SIG-M5 treated with dmso at 0.1 percent for 504 hours (cell line): Measurements from ENCODE around the gene IKZF3.
"Not testable (repeated sequence)": the region's sequence is repeated elsewhere in the genome, so short reads cannot be mapped to it uniquely, and the experiment has no call there.

ENCODE experiments used
- DNase-seq: peaks from one replicate; lab custom pipeline; 2025; ENCODE audit not compliant: unreplicated experiment; lab: John Stamatoyannopoulos, UW

IKZF3 gene

DNA sequence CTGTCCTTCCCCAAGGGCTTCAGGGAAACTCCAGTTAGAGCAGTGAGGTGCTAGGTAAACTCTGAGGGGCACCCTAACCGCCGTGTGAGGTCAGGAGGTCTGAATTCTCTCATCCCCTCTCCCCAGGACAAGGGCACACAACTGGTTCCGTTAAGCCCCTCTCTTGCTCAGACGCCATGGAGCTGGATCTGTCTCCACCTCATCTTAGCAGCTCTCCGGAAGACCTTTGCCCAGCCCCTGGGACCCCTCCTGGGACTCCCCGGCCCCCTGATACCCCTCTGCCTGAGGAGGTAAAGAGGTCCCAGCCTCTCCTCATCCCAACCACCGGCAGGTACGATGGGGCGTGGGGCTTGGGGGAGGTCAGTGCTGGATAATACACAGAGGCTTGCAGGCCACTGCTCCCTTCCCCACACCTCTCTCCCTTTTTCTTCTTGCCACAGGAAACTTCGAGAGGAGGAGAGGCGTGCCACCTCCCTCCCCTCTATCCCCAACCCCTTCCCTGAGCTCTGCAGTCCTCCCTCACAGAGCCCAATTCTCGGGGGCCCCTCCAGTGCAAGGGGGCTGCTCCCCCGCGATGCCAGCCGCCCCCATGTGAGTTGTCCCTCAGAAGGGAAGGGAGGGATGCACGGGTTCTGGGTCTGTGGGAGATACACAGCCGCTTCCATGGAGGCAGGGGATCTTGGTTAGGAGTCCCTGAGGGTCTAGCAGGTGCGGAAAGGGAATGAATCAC lies 121.8 kb downstream of the IKZF3 start:
- DNase-seq, result no peak

DNA sequence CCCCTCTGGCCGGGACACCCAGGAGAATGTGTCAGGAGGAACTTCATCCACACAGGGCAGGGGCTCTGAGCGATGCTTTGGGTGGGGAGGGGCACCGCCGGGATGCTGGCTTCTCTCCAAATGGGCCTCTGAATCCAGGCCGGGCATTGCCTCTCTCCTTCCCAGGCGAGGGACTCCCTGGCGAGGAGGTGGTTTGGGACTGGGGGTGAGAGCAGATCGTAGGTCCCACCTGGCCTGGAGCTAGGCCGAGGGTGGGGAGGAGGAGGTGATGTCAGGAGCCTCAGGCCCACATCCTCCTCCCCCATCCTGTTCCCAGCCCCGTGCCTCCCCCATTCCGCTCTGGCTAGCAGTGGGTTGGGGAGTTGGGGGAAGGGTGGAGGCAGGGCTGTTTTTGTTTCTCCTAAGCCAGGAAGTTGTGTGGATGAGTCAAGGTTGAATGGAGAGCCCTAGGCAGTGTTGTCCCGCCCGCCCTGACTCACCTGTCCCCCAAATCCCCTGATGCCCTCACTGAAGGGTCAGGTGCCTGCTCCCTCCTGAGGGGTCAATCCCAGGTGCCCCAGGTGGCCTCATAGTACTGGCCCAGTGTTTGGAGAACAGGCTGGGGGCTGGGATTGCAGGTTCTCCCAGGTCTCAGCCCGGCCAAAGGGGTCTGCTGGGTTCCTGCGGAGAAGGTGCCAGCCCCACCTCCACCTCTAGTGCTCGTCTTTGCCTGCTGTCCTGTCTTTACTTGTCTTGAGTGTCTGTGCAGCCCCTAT lies 123.6 kb downstream of the IKZF3 start:
- DNase-seq, result no peak

DNA sequence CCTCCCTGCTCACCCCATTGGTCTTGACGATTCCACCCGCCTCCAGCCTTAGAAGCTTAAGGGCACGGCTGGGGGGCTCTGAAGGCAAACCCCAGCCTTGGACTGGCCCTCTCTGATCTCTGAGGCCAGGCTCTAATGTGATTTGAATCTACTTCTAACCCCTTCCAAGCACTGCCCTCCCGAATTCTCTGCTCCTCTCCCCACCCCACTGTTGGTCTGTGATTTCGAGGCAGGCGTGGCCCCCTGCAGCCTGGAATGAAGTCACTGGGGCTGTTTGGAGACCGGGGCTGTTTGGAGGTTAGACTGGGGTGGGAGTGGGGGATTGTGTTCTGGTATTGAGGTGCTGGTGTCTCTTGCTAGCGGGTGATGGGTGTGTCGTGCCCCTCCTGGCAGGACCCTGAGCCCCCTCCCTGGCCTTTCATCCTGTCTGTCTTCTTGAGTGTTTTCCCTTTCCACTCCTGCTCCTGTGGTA lies 124.2 kb downstream of the IKZF3 start:
- DNase-seq, result no peak

DNA sequence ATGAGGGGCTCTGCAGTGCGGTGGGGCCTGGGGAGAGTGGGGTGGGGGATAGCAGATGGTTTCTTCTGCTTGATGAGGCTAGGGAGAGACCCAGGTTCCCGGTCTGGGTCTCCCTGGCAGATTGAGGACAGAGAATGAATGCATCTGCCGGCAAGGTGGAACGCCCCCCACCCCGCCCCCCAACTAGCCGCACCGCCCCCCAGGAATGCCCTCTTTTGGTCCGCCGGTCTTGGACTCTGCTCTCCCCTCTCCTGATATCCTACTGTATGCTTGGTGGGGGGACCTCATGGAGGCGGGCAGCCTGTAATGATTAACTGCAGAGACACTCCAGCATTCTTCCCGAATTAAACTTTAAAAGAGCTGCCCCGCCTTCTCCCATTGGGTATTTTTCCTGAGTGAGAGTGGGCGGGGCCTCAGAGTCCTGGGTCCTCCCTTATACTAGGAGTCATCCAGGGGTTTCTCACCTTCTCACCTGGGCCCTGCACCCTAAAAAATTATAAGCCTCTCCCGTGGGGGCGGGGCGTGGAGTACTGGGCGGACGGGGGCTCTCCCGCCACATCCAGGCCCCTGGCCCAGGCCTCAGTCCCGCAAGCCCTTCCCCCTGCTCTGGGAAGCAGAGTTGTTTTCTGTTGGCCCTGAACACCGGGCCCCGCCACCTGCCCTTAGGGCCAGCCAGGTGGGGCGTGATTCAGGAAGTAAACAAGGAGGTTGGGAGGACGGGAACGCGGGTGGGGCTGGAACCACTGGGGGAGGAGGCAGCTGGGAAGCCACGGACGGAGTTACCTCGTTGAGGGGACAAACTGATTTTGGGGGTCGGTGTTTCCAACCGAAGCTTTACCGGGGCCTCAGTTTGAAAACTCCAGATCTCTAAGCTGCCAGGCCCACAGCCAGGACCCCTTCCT lies 124.9 kb downstream of the IKZF3 start:
- DNase-seq, result no peak

DNA sequence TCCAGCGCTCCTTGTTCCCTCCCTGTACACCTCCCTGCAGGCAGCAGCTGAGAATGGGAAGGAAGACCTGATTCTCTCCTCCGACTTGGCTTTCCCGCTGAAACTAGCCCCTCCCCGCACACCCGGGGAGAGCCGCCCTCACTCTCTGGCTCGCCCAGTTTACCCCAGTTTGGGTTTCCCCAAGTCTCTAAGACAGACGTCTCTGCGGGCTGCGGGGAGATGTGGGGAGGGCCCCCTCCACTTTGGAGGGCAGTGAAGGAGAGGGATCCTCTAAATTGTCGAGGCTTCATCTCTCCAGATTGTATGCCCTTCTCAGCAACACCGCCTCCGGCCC lies 125.6 kb downstream of the IKZF3 start:
- no peak for DNase-seq

DNA sequence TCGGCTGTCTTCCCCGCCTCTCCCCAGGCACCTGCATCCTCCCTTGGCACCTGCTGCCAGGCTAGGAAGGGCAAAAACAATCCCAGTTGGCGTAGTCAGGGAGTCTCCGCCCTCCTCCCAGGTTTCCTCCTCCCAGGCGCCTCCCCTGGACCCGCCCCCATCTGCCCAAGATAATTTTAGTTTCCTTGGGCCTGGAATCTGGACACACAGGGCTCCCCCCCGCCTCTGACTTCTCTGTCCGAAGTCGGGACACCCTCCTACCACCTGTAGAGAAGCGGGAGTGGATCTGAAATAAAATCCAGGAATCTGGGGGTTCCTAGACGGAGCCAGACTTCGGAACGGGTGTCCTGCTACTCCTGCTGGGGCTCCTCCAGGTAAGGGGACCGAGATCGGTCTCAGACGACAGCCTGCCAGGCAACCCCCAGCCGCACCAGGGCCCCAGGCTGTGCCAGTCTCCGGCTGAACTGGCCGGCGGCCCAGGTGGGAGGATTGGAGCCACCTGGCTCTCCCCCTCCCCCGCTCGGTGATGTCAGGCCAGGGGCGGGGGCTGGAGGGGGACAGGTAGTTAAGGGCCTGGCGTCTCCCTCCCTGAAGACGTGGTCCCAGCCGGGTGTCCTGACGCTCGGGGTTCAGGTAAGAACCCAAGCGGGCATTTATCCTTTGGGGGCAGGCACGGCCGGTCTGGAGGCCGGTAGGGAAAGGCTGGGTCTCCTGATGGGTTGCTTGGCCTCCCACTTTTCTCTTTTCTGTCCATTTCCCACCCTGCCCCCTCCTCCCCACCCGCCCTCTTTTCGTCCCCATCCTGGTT lies 126.1 kb downstream of the IKZF3 start, which contains the start of gene GRB7:
Gene GRB7 (plus strand): TSS at position 179 of the 808 bp plus-strand sequence. CDS start 4,364 bp downstream, outside the sequence.
- no peak for DNase-seq

DNA sequence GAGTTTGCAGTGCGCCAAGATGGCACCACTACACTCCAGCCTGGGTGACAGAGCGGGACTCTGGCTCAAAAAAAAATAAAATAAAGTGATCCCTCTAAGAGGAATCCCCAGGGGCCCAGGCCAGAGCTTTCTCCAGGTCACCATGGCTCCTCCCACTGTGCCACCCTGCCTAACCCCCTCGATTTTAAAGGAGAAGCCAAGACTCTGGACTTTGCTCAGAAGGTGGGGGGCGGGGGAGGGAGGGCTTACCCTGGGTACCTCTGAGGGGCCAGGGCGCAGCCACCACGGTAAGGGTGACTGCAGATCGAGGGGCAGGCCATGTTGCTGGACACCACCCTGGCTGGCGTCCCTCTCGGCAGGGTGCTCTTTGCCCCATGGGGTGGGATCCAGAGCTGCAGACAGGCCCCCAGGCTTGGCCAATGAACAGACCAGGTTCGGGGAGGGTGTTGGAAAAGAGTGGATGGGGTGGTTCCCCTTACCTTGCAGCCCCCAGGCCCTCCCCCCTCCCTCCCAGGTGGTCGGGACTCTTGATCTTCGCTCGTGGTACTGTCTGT lies 126.8 kb downstream of the IKZF3 start:
- DNase-seq, result no peak

DNA sequence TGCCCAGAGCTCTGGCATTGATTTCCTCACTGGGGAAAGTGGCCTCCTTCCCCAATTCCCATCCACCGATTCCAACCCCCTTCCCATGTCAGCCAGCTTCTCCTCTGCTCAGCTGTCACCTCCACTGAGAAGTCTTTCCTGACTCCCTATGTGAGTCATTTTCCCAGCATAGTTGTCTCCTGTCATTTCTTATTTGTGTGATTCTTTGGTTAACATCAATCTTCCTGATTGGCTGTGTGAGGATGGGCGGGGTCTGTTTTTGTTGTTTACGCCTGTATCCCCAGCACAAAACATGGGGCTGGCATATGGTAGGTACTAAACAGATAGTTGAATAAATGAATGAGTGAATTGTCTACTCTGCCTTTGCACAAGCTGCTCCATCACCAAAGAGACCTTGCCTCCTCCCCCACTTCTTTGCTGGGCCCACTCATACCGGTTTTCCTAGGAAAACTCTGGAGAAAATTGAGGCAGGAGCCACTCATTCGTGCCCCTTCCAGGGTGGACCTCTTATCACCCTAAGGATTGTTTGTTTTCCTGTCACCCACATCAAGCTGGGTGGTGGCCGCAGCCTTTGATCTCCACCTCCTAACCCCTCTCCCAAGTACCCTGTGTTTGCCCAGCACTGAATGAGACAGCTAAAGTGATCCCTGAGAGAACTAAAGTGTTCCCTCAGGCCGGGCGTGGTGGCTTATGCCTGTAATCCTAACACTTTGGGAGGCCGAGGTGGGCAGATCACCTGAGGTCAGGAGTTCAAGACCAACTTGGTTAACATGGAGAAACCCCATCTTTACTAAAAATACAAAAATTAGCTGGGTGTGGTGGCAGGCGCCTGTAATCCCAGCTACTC lies 127.6 kb downstream of the IKZF3 start:
- no peak for DNase-seq

DNA sequence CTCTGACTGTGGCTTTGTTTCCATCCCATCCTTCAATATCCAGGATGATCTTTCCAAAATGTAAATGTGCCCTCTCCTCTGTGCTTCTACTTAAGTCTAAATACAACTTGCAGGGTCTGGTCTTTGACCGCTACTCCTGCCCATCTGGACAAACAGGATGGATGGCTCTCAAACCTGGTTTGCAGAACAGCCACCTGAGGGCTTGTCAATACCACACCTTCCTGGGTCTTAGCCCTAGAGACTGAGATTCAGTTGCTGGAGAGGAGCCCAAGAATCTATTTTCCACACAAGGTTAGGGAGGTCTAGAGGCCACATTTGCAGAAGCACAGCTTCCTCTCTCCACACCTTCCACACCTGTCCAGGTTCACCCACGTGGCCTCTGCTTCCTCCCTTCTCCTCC lies 128.2 kb downstream of the IKZF3 start:
- DNase-seq, result no peak

DNA sequence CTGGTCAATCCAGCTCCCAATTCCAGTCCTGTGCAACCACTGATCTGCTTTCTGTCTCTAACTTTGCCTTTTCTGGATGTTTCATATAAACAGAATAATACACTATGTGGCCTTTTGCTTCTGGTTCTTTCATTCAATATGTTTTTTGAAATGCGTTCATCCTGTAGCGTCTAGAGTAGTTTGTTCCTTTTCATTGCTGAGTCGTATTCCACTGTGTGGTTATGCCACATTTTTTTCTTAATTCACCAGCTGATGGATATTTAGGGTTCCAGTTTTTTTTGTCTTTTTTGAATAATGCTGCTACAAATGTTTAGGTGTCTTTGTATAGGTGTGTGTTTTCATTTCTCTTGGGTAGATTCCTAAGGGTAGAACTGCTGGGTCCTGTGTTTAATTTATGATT lies 131.5 kb downstream of the IKZF3 start:
- DNase-seq, result no peak

DNA sequence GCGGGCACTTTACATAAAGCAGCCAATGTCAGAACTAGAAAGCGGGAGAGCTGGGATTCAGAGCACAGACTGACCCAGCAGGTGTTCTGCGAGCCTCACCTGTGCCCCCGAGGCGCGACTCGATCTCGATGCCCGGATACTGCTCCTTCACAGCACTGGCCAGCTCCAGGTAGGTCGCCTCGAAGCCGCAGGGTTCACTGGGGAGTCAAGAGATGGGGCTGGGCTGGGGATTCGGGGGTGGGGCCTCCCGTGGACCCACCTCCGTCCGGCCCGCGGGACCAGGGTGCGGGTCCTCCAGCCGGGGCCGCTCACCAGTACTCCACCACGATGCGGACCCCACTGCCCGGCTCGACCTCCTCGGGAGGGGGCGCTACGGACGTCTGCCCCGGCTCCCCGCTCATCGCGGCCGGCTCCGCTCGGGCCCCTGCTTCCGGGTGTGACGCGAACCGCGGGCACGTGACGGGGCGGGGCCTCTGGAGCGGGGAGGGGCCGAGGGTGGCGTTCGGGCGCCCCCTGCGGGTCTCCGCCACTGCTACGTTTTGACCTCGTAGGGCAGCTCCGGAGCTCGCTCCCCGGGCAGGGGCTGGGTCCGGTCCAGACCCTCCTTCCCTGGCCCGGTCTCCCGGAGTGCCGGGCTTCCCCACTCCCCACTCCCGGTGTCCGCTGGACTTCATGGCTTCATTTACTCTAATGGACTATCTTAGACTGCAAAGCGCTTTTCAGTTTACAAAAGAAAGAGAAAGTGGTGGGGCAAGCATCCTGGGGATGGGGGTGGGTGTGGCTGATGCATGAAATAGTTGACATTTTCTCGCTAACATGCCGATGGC lies 133.8 kb downstream of the IKZF3 start, which contains the start of gene MIEN1:
Gene MIEN1 (minus strand): TSS at position 438 of the 827 bp plus-strand sequence. CDS start 37 bp downstream, at position 401.
- DNase-seq, result peak; percentile 54

DNA sequence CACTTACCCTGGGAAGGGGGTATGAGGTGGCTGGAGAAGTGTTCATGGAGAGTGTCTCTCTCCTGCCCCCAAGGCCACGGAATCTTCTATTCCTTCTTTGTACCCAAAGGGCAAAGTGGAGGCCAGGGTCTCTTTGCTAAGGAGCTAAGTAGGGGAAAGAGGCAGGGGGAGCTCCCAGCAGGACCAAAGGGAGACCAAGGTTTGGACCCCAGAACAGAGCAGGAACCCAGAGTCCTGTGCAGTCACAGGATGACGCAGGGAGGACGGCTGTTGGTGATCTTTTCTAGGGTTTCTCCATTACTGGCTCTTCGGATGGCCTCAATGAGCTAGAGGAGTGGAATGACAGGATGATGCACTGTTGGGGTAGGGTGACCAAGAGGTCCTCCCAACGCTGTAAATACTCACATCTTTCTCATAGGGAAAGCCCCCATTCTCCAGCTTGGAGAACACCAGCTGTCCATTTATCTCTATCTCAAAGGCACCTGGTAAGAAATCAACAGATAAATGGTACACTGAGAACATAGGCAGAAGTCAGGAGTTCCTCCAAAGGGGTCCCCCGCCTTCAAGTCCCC lies 134.7 kb downstream of the IKZF3 start:
- DNase-seq, result no peak

DNA sequence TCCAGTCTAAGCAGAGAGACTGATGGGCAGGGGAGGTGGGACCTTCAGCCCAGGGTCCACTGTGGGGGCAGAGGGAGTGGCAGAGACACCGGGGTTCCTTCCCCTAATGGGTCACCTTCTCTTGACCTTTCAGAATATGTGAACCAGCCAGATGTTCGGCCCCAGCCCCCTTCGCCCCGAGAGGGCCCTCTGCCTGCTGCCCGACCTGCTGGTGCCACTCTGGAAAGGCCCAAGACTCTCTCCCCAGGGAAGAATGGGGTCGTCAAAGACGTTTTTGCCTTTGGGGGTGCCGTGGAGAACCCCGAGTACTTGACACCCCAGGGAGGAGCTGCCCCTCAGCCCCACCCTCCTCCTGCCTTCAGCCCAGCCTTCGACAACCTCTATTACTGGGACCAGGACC lies 136.6 kb downstream of the IKZF3 start:
- DNase-seq, result no peak

DNA sequence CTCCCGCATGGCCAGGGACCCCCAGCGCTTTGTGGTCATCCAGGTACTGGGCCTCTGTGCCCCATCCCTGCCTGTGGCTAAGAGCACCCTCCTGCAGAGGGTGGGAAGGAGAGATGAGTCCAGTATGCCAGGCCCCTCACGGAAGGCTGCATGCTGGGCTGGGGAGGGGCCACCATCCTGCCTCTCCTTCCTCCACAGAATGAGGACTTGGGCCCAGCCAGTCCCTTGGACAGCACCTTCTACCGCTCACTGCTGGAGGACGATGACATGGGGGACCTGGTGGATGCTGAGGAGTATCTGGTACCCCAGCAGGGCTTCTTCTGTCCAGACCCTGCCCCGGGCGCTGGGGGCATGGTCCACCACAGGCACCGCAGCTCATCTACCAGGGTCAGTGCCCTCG lies 137.5 kb downstream of the IKZF3 start:
- no peak for DNase-seq

DNA sequence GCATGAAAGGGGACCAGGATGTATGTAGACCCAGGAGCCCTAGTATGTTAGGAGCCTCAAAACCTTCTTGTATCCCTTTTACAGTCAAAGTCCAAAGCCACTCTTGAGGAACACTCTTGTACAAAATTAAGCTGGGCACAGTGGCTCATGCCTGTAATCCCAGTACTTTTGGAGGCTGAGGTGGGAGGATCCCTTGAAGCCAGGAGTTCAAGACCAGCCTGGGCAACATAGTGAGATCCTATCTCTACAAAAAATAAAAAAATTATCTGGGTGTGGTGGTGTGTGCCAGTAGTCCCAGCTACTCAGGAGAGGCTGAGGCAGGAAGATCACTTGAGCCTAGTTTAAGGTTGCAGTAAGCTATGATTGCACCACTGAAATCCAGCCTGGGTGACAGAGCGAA lies 138.2 kb downstream of the IKZF3 start:
- DNase-seq, result not testable (repeated sequence)

DNA sequence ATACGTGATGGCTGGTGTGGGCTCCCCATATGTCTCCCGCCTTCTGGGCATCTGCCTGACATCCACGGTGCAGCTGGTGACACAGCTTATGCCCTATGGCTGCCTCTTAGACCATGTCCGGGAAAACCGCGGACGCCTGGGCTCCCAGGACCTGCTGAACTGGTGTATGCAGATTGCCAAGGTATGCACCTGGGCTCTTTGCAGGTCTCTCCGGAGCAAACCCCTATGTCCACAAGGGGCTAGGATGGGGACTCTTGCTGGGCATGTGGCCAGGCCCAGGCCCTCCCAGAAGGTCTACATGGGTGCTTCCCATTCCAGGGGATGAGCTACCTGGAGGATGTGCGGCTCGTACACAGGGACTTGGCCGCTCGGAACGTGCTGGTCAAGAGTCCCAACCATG lies 139.4 kb downstream of the IKZF3 start:
- DNase-seq, result no peak

DNA sequence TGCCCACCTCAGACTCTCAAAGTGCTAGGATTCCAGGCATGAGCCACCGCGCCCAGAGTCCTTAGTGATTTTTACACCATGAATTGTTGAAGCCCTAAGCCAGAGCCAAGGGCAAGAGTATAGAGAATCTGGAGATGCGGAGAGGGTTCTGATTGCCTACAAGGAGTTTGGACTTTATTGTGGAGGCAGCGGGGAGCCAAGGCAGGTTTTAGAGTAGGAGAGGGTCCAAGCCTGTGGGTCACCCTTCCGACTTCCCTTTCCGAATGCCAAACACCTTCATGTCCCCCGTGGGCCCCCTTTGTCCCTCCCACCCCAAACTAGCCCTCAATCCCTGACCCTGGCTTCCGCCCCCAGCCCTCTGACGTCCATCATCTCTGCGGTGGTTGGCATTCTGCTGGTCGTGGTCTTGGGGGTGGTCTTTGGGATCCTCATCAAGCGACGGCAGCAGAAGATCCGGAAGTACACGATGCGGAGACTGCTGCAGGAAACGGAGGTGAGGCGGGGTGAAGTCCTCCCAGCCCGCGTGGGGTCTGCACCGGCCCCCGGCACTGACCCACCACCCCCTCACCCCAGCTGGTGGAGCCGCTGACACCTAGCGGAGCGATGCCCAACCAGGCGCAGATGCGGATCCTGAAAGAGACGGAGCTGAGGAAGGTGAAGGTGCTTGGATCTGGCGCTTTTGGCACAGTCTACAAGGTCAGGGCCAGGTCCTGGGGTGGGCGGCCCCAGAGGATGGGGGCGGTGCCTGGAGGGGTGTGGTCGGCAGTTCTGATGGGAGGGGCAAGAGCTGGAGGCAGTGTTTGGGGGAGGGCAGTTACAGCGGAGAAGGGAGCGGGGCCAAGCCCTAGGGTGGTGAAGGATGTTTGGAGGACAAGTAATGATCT lies 140.9 kb downstream of the IKZF3 start:
- DNase-seq, result no peak
